Measurements from ENCODE around the gene GRK3.
"Not testable (repeated sequence)": the region's sequence is repeated elsewhere in the genome, so short reads cannot be mapped to it uniquely, and the experiment has no call there.

- not testable (repeated sequence) for TF ChIP-seq YY1 (IDR thresholded peaks at IDR 0.05; ENCODE audit: insufficient read depth, insufficient read length); ZNF274 (IDR thresholded peaks at IDR 0.05; ENCODE audit: low read depth, low read length)
These were observed 61.5 kb downstream of the GRK3 start for GRCh38 chr22:25625747-25626623.

Measured in NT2/D1 (cell line).